Measurements from ENCODE around the gene CNTFR.

The CNTFR gene

DNA sequence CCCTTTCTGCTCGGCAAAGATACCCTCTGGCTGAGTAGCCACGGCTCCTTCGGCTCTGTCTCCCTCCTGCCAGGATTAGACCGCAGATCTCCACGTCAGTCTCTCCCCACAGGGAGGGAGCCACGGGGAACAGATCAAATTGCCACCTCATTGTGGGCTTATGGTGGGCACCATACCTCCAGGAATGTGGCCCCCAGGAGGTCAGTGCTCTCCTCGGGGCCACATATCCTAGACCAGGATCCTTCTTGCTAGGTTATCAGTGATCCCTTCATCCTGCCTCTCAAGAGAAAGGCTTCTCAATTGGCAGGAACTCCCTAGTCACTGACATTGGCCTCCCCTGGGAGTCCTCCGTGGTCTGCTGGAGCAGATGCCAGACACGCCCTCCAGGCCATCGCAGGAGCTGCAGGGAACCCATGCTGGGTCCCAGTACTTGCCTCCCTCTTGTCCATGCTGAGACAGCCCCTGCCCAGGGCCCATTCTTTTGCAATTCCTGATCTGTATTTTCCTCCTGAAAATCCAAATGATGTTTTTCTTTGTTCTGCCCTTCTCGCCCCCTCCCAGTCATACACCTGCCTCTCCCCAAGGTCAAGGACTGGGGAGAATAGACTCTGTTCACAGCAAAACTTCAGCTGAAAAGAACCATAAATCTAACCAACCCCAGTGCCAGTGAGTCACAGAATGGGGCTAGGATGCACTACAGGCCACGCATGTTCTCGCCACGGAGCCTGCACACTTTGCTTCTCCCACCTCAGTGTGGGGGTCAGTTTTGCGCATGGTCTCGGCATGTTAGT is 35.1 kb downstream of the CNTFR start:
- DNase-seq (ENCODE audit: low read depth), result no peak
- H3K4me3 ChIP-seq (ENCODE audit: low read depth, low read length), result no peak overlapping the region
- TF ChIP-seq, protein P1, sequence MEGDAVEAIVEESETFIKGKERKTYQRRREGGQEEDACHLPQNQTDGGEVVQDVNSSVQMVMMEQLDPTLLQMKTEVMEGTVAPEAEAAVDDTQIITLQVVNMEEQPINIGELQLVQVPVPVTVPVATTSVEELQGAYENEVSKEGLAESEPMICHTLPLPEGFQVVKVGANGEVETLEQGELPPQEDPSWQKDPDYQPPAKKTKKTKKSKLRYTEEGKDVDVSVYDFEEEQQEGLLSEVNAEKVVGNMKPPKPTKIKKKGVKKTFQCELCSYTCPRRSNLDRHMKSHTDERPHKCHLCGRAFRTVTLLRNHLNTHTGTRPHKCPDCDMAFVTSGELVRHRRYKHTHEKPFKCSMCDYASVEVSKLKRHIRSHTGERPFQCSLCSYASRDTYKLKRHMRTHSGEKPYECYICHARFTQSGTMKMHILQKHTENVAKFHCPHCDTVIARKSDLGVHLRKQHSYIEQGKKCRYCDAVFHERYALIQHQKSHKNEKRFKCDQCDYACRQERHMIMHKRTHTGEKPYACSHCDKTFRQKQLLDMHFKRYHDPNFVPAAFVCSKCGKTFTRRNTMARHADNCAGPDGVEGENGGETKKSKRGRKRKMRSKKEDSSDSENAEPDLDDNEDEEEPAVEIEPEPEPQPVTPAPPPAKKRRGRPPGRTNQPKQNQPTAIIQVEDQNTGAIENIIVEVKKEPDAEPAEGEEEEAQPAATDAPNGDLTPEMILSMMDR (IDR thresholded peaks at IDR 0.05; ENCODE audit: control insufficient read depth, extremely low read depth, insufficient read depth), result no peak

DNA sequence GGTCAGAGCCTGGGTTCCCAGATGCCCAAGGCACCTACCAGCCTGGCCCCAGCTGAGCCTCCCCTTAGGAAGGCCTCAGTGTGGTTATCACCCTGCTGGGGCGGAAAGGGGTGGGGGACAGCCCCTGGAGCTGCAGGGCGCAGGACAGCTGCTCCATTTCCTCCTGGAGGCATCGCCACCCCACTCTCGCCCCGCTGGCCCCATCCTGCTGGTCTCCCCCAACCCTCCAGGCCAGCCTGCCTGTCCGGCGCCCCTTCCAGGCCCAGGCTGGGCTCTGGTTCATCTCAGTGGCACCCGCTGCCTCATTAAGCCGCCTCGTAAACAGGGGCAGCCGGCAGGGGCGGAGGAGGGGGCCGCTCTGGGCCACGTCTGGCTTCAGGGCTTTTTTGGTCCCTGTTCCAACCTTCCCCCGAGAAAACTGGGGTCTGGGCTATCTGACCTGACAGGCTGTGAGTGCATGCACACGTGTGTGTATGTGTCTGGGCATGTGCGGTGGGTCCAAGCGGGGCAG is 36.0 kb downstream of the CNTFR start:
- TF ChIP-seq, protein P1 (IDR thresholded peaks at IDR 0.05; ENCODE audit: control insufficient read depth, extremely low read depth, insufficient read depth), result no peak
- DNase-seq (ENCODE audit: low read depth), result no peak
- H3K4me3 ChIP-seq (ENCODE audit: low read depth, low read length), result no peak overlapping the region

DNA sequence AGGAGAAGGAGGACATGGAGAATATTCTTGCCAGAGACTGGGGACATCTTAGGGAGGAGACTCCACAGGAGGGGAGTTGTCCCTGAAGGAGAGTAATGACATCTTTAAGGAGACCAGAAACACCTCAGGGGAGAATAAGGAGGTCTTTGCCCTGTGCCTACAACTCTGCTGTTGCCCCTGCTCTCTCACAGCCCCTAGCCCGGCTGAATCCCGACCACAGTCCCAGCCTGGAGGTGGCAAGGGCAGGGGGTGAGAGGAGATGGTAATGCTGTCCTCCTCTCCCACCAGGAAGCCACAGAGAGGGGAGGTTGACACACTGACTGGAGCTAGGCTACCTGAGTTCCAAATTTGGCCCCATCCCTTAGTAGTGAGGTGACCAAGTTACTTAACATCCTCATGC is 36.5 kb downstream of the CNTFR start:
- no peak overlapping the region for H3K4me3 ChIP-seq (ENCODE audit: low read depth, low read length)
- TF ChIP-seq, protein P1 (IDR thresholded peaks at IDR 0.05; ENCODE audit: control insufficient read depth, extremely low read depth, insufficient read depth), result no peak
- no peak for DNase-seq (ENCODE audit: low read depth)

DNA sequence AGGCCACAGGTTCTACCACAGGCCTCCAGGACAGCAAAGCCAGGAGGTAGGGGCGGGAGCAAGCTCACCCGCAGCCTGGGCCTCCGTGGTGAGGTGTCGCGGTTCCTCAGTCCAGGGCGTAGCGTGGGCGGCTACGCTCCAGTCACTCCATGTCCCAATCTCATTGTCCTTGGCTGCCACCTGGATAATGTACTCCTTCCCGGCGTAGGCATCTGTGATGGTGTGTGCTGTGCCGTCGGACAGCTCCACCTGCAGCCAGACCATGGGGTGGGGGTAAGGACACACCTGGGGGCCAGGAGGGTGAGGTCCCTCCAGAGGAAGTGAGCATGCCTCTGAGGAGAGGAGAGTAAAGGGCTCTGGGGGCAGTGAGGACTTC is 36.9 kb downstream of the CNTFR start:
- no peak for DNase-seq (ENCODE audit: low read depth)
- no peak overlapping the region for H3K4me3 ChIP-seq (ENCODE audit: low read depth, low read length)
- TF ChIP-seq, protein P1 (IDR thresholded peaks at IDR 0.05; ENCODE audit: control insufficient read depth, extremely low read depth, insufficient read depth), result no peak

DNA sequence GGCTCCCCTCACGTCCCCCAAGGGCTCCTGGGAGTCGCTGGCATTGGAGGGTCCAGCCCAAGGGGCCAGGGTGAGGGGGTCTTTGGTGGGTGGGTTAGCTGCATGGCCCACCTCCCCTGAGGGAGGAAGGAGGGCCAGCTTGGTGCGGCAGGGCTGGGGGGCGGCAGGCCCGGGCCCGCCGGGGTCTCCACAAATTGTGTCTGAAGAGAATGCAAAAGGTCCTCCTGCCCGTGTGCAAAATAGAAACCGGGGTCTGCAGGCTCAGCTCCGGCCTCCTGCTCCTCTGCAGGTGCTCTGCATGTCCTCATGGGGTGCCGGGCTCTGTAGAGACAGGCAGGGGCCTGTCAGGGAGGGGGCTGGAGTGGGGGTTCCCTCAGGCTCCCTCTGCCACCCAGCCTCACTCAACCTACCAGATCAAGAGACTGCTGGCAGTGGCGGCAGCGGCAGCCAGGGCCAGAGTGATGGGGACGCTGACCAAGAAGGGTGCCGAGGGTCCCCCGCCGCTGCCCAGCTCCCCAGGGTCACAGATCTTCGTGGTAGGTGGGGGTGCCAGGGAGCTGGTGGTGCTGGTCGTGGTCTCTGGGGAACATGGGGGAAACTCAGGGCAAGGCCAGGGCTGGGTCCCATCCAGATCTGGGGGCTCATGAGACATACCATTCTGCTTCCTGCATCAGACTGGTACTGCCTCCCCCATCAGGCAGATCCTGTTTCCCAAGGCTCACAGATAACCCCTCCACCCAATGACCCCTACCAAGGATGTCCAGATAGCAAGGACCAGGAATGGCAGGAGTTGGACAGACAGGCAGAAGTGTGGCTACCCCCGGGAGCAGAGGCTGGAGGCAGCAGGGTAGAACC is 37.5 kb downstream of the CNTFR start:
- H3K4me3 ChIP-seq (ENCODE audit: low read depth, low read length), result no peak overlapping the region
- no peak for DNase-seq (ENCODE audit: low read depth)
- TF ChIP-seq, protein P1 (IDR thresholded peaks at IDR 0.05; ENCODE audit: control insufficient read depth, extremely low read depth, insufficient read depth), result no peak

DNA sequence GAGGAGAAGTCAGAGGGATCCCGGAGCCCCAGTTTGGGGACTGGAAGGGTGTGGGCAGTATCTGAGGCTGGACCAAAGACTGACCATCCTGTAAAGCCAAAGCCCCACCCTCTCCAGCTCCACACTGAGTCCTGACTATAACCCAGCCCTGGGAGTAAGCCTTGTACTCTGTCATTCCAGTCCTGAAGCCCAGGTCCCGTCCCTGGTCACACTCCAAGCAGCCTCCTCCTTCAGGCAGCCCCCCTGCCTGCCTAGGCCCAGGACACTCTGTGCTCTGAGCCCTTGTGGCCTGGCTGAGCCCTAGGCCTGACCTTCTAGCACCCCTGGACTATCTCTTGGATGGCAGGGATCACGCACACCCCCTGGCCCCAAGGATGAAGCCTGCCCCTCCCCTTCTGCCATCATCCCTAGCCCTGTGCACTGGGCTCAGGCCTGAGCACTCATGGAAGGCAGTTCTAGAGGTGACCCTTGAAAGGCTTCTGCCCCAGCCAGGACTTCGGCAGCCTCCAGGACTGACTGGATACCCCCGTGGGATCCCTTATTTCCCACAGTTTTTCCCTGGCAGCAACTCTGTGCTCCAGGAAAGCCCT is 38.7 kb downstream of the CNTFR start:
- no peak overlapping the region for H3K4me3 ChIP-seq (ENCODE audit: low read depth, low read length)
- DNase-seq (ENCODE audit: low read depth), result no peak
- TF ChIP-seq, protein P1 (IDR thresholded peaks at IDR 0.05; ENCODE audit: control insufficient read depth, extremely low read depth, insufficient read depth), result no peak

All from LNCaP clone FGC (cell line).